ENCODE data around the gene OR2A14.
"Not testable (repeated sequence)": the region's sequence is repeated elsewhere in the genome, so short reads cannot be mapped to it uniquely, and the experiment has no call there.

OR2A14 gene, protein sequence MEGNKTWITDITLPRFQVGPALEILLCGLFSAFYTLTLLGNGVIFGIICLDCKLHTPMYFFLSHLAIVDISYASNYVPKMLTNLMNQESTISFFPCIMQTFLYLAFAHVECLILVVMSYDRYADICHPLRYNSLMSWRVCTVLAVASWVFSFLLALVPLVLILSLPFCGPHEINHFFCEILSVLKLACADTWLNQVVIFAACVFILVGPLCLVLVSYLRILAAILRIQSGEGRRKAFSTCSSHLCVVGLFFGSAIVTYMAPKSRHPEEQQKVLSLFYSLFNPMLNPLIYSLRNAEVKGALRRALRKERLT

GRCh38 chr7:144122876-144123275 lies at the start of gene OR2A14:
Gene OR2A14, plus strand, starts transcription at chr7:144123176. Its CDS starts 5,937 bp downstream, at chr7:144129113.
- DNase-seq = no peak

DNA sequence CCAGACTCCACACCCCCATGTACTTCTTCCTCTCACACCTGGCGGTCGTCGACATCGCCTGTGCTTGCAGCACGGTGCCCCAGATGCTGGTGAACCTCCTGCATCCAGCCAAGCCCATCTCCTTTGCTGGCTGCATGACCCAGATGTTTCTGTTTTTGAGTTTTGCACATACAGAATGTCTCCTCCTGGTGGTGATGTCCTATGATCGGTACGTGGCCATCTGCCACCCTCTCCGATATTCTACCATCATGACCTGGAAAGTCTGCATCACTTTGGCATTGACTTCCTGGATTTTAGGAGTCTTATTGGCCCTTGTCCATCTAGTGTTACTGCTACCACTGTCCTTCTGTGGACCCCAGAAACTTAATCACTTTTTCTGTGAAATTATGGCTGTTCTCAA lies 48.6 kb upstream of the OR2A14 start:
- no peak for DNase-seq

- no peak for DNase-seq
Observed at GRCh38 chr7:144085978-144086377, 37.0 kb upstream of the OR2A14 start, which contains the start of gene OR2A12. Gene OR2A12, plus strand, starts transcription at chr7:144086278. Its CDS starts 8,830 bp downstream, at chr7:144095108.

- DNase-seq = no peak
Observed at GRCh38 chr7:144086730-144087129, 36.2 kb upstream of the OR2A14 start.

- DNase-seq = no peak
Observed at GRCh38 chr7:144087230-144087629, 35.7 kb upstream of the OR2A14 start.

GRCh38 chr7:144090667-144091066 lies 32.3 kb upstream of the OR2A14 start:
- DNase-seq = no peak

DNA sequence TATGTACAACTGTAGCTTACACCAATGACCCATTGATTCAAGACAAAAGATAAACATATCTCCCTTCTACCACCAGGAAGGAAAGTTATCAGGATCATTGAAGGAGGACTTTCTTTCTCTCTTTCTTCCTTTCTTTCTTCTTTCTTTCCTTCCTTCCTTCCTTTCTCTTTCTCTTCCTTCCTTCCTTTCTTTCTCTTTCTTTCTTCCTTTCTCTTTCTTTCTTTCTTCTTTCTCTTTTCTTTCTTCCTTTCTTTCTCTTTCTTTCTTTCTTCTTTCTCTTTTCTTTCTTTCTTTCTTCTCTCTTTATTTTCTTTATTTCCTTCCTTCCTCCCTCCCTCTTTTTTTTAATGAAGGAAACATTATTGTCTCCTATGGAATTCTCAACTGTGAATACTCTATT lies 24.2 kb upstream of the OR2A14 start:
- DNase-seq = no peak

DNA sequence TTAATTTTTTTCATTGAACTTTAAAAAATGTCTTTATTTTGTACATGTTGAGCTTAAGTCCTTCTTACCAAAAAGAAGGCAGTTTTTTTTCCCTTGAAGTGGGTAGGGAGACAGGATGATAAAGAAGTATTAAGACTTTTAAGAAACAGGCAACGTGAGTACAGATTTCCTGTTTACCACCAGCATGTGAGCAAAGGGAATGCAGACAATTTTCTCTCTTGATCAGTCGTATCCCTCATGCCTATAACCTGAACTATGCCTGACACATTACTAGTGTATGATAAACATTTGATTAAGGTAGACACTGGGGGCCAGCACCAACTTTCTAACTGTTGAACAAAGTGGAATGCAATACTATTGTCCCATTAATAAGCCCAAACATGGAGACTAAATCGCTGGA lies 22.4 kb upstream of the OR2A14 start:
- DNase-seq = no peak

DNA sequence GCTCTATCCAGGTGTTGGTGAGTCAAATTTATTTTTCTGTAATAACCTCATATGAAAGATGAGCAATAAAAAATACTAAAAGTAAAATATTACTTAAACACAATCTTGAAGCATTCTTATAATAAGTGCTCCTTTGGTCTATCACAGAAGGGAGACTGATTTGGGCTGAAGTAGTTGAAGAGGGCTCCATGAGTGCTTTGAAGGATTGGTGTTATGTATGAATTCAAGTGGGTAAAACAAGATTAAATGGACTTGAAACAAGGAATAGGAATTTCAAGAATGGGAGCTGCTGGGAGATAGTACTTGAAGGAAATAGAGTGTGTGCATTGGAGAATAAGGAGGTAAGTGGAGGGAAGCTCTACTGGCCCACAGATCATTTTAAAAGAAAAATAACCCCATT lies 20.9 kb upstream of the OR2A14 start:
- DNase-seq = no peak

- no peak for DNase-seq
Observed at GRCh38 chr7:144105211-144105610, 17.8 kb upstream of the OR2A14 start.

- no peak for DNase-seq
Observed at GRCh38 chr7:144109283-144109682, 13.7 kb upstream of the OR2A14 start, which contains the start of gene OR2A2. Gene OR2A2, plus strand, starts transcription at chr7:144109583. Its CDS starts 0 bp downstream, at chr7:144109583.

- no peak for DNase-seq
Observed at GRCh38 chr7:144110272-144110671, 12.7 kb upstream of the OR2A14 start.

DNA sequence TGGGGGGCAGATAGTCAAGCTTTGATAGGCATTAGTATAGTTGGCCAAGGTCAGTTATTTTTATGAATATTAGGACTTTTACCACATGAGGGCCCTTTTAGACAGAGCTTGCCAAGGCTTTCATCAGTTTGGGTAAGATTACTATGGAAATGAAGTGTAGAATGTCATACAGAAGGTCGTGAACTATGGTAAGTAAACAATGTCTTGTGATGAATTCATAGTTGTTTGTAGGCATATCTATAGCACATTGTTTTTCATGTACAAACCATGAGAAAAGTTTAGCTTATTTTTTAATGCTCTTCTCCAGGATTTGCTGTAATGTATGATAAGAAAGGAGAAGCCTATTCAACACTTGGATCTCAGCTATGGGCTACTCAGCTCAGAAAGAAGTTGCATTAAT lies 9.3 kb upstream of the OR2A14 start:
- DNase-seq = no peak

- DNase-seq = no peak
Observed at GRCh38 chr7:144118341-144118740, 4.6 kb upstream of the OR2A14 start.

- DNase-seq = peak in 33 of 56 donors; percentile 1 to 67 (median 24)
Observed at GRCh38 chr7:144127714-144128334, 4.8 kb downstream of the OR2A14 start.

- not testable (repeated sequence) for DNase-seq
Observed at GRCh38 chr7:144129601-144130000, 6.6 kb downstream of the OR2A14 start.

- DNase-seq = no peak
Observed at GRCh38 chr7:144130730-144131129, 7.8 kb downstream of the OR2A14 start.

DNA sequence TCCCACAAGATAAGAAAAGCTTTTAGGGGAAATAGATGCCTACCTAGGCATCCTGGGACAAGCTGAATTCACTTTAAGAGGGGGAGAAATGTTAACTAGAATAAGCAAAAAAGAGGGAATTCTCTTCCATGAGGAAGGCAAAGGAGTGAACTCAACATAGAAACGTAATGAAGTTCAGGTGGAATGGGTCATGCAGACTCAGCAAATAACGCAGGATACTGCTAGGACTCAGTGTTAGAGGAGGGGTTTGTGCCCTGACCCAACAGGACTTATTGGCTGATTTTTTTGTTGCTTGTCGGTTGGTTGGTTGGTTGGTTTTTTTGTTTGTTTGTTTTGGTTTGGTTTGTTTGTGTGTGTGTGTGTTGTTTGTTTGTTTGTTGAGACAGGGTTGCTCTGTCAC lies 9.3 kb downstream of the OR2A14 start:
- no peak for DNase-seq

DNA sequence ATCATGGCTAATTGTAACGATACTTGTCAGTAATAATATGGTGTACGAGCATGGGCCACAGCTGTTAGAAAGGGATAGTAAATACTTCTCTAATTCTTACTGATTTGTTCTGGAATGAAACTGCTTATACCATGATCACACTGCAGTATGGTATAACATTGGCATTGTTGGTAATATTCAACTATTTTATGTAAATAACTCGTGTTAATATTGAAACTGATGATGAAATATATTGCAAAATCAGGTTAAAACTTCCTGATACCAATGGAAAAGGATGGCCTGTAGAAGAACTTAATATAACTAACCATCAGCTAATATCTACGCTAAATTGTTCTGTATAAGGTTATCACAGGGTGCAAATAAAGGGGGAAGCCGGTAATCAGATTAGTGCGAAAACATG lies 10.3 kb downstream of the OR2A14 start:
- DNase-seq = no peak

DNA sequence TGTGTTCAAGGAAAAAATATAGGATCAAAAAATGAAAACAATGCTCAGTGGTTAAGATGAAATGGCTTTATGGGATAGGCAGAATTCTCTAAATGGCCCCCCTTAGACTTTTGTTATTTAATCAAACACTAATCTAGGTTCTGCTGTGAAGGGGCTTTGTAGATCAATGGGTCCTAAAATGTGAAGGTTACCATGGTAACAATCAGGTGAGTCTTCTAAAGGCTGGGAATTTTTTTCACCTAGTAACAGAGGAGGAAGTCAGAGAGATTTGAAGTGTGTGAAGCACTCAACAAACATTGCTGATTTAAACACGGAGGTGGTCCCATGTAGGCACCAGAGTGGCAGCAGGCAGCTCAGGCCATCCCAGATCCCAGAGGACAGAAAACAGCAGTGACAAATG lies 11.1 kb downstream of the OR2A14 start:
- no peak for DNase-seq

- no peak for DNase-seq
Observed at GRCh38 chr7:144137501-144137900, 14.5 kb downstream of the OR2A14 start.

DNA sequence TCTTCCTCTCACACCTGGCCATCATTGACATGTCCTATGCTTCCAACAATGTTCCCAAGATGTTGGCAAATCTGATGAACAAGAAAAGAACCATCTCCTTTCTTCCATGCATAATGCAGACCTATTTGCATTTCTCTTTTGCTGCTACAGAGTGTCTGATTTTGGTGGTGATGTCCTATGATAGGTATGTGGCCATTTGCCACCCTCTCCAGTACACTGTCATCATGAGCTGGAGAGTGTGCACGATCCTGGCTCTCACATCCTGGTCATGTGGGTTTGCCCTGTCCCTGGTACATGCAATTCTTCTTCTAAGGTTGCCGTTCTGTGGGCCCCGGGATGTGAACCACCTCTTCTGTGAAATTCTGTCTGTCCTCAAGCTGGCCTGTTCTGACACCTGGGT lies 19.2 kb downstream of the OR2A14 start:
- no peak for DNase-seq

GRCh38 chr7:144144426-144144825 lies 21.4 kb downstream of the OR2A14 start:
- no peak for DNase-seq

All from nucleus accumbens (tissue), 56 donors.